H9 (cell line): ENCODE data around the gene ZNF599. TPM values are rescaled to one million over a fixed set of nuclear protein-coding genes. Genes with fewer than 3 reads are reported as not detected.
A peak's percentile ranks its signal among the peaks of the same experiment; 100 is the strongest.

Source experiments
- DNase-seq: peaks from one replicate; pipeline ENCODE4 v3.0.0-alpha.2; 2017
- H2AFZ ChIP-seq: one replicate; pipeline ENCODE4 v1.6.1; 2013; ENCODE audit warnings: mild to moderate bottlenecking, low read length, control low read depth, moderate library complexity
- H2AK5ac ChIP-seq: 2 replicates; pipeline ENCODE4 v1.6.1; 2013; ENCODE audit warnings: low read length, control low read depth, mixed read lengths; ENCODE audit not compliant: insufficient read length
- H2BK120ac ChIP-seq: one replicate; pipeline ENCODE4 v1.6.1; 2013; ENCODE audit warnings: low read depth, mild to moderate bottlenecking, low read length, control low read depth, inconsistent platforms; ENCODE audit not compliant: poor library complexity, severe bottlenecking
- H2BK12ac ChIP-seq: 2 replicates; pipeline ENCODE4 v1.6.1; 2013; ENCODE audit warnings: low read length, control low read depth, mixed read lengths, low read depth; ENCODE audit not compliant: insufficient read length
- H2BK15ac ChIP-seq: 2 replicates; pipeline ENCODE4 v1.6.1; 2013; ENCODE audit warnings: low read depth, low read length, control low read depth
- H2BK20ac ChIP-seq: one replicate; pipeline ENCODE4 v1.6.1; 2013; ENCODE audit warnings: low read depth, mild to moderate bottlenecking, low read length, control low read depth, inconsistent platforms; ENCODE audit not compliant: poor library complexity, severe bottlenecking
- H2BK5ac ChIP-seq: 2 replicates; pipeline ENCODE4 v1.6.1; 2013; ENCODE audit warnings: low read length, control low read depth, mixed read lengths; ENCODE audit not compliant: insufficient read length
- H3K14ac ChIP-seq: 2 replicates; pipeline ENCODE4 v1.6.1; 2013; ENCODE audit warnings: low read length, control low read depth; ENCODE audit not compliant: insufficient read depth
- H3K18ac ChIP-seq: 2 replicates; pipeline ENCODE4 v1.6.1; 2013; ENCODE audit warnings: low read depth, mild to moderate bottlenecking, mixed read lengths, low read length, control low read depth; ENCODE audit not compliant: insufficient read length
- H3K23ac ChIP-seq: 2 replicates; pipeline ENCODE4 v1.6.1; 2013; ENCODE audit warnings: low read length, control low read depth, mixed read lengths, low read depth; ENCODE audit not compliant: insufficient read length
- H3K23me2 ChIP-seq: 2 replicates; pipeline ENCODE4 v1.6.1; 2013; ENCODE audit warnings: low read depth, mild to moderate bottlenecking, mixed read lengths, low read length, control low read depth; ENCODE audit not compliant: insufficient read length, poor library complexity, severe bottlenecking
- H3K27ac ChIP-seq: 2 replicates; pipeline ENCODE4 v1.5.1; 2013; ENCODE audit warnings: low read length, control low read depth, mixed read lengths, low read depth; ENCODE audit not compliant: insufficient read length
- H3K27me3 ChIP-seq: 2 replicates; pipeline ENCODE4 v1.6.1; 2013; ENCODE audit warnings: low read length, control low read depth, inconsistent platforms; ENCODE audit not compliant: insufficient read depth
- H3K4ac ChIP-seq: 2 replicates; pipeline ENCODE4 v1.6.1; 2013; ENCODE audit warnings: low read depth, mild to moderate bottlenecking, control low read depth, inconsistent platforms, low read length, moderate library complexity
- H3K4me1 ChIP-seq: 2 replicates; pipeline ENCODE4 v1.6.1; 2013; ENCODE audit warnings: low read length, control low read depth, inconsistent platforms; ENCODE audit not compliant: insufficient read depth
- H3K4me2 ChIP-seq: 2 replicates; pipeline ENCODE4 v1.6.1; 2013; ENCODE audit warnings: low read length, control low read depth, mixed read lengths; ENCODE audit not compliant: insufficient read length, insufficient read depth
- H3K56ac ChIP-seq: 2 replicates; pipeline ENCODE4 v1.6.1; 2013; ENCODE audit warnings: low read depth, mild to moderate bottlenecking, mixed read lengths, low read length, control low read depth; ENCODE audit not compliant: insufficient read length
- H3K79me1 ChIP-seq: 2 replicates; pipeline ENCODE4 v1.6.1; 2013; ENCODE audit warnings: low read depth, mild to moderate bottlenecking, moderate library complexity, low read length, control low read depth, inconsistent platforms; ENCODE audit not compliant: insufficient read depth, poor library complexity, severe bottlenecking
- H3K79me2 ChIP-seq: 2 replicates; pipeline ENCODE4 v1.6.1; 2013; ENCODE audit warnings: low read length, control low read depth, inconsistent platforms; ENCODE audit not compliant: insufficient read depth
- H3K9ac ChIP-seq: 2 replicates; pipeline ENCODE4 v1.6.1; 2013; ENCODE audit warnings: low read length, control low read depth, mixed read lengths; ENCODE audit not compliant: insufficient read length; ENCODE audit errors: extremely low read depth
- H3K9me3 ChIP-seq: one replicate; pipeline ENCODE4 v1.6.1; 2013; ENCODE audit warnings: low read depth, low read length, inconsistent platforms; ENCODE audit not compliant: control insufficient read depth
- H3T11ph ChIP-seq: one replicate; pipeline ENCODE4 v1.6.1; 2013; ENCODE audit warnings: mild to moderate bottlenecking, low read length, control low read depth, inconsistent platforms
- H4K20me1 ChIP-seq: one replicate; pipeline ENCODE4 v1.6.1; 2013; ENCODE audit not compliant: control insufficient read depth, insufficient read length, insufficient read depth
- H4K5ac ChIP-seq: 2 replicates; pipeline ENCODE4 v1.6.1; 2013; ENCODE audit warnings: low read depth, mild to moderate bottlenecking, mixed read lengths, low read length, control low read depth; ENCODE audit not compliant: insufficient read length
- H4K8ac ChIP-seq: replicated peaks from 2 replicates; pipeline ENCODE4 v1.6.1; 2013; ENCODE audit warnings: low read length, control low read depth, mixed read lengths, low read depth; ENCODE audit not compliant: insufficient read length
- H4K91ac ChIP-seq: 2 replicates; pipeline ENCODE4 v1.6.1; 2013; ENCODE audit warnings: low read depth, mild to moderate bottlenecking, moderate library complexity, mixed read lengths, low read length, control low read depth; ENCODE audit not compliant: insufficient read length
- H3K27ac Mint-ChIP-seq, 3 experiments: 2 replicates in 2 of 3; 3 replicates in 1 of 3; pipeline ENCODE4 v1.8.0; 2020 to 2021; ENCODE audit warnings: mixed read lengths in 3 of 3, mild to moderate bottlenecking in 1 of 3, moderate library complexity in 1 of 3
- H3K27me3 Mint-ChIP-seq: 2 replicates; pipeline ENCODE4 v1.8.0; 2021; ENCODE audit warnings: low read depth, mild to moderate bottlenecking, moderate library complexity, mixed read lengths
- H3K36me3 Mint-ChIP-seq, 3 experiments: 2 replicates in 2 of 3; 3 replicates in 1 of 3; pipeline ENCODE4 v1.8.0; 2020 to 2021; ENCODE audit warnings: low read depth in 3 of 3, mixed read lengths in 3 of 3; ENCODE audit not compliant: insufficient read depth in 1 of 3
- H3K4me1 Mint-ChIP-seq, 2 experiments: 2 replicates each; pipeline ENCODE4 v1.8.0; 2020; ENCODE audit warnings: mixed read lengths in 2 of 2
- H3K4me3 Mint-ChIP-seq, 2 experiments: 2 replicates in 1 of 2; 3 replicates in 1 of 2; pipeline ENCODE4 v1.8.0; 2020 to 2021; ENCODE audit warnings: mild to moderate bottlenecking in 2 of 2, mixed read lengths in 2 of 2, moderate library complexity in 1 of 2
- H3K9me3 Mint-ChIP-seq, 2 experiments: 2 replicates in 1 of 2; 3 replicates in 1 of 2; pipeline ENCODE4 v1.8.0; 2020; ENCODE audit warnings: mild to moderate bottlenecking in 2 of 2, mixed read lengths in 2 of 2, moderate library complexity in 1 of 2
- CTCF ChIP-seq: fragments of 200-600 bp; sonication (generic); conservative IDR thresholded peaks from 3 replicates; pipeline ENCODE4 v1.8.0; 2021; ENCODE audit warnings: antibody characterized with exemption, mild to moderate bottlenecking
- WGBS: extraction: QIAGEN DNeasy Blood & Tissue Kit; methylation state at CpG from one replicate; pipeline ENCODE4 v1.1.7; 2013; ENCODE audit warnings: missing lambda C conversion rate, low lambda C conversion rate, mixed read lengths; ENCODE audit not compliant: insufficient read length; ENCODE audit errors: extremely low coverage; 5-methylcytosine and 5-hydroxymethylcytosine counted together
- total RNA-seq: library from RNA; stranded (reverse); gene quantifications from 2 replicates; pipeline ENCODE4 v1.2.1, GENCODE V29; 2021

ZNF599 gene
- total RNA-seq, 1 experiment from 2014 or later, result 3.9 TPM

GRCh38 chr19:34732612-34733211, 40.3 kb downstream of the ZNF599 start:
- peaks cover 6% of the 10 kb centered on the region for H3K27me3 Mint-ChIP-seq
- H3K4me3 Mint-ChIP-seq, result peak overlapping the region; percentile 73 to 83; a peak in 4 of 5 replicates
- no peak for DNase-seq
- Histone ChIP-seq H3K79me1 (no peaks in the 10 kb centered on the region), H2AFZ (no peak overlapping the region), H4K91ac (no peak overlapping the region), H3K23ac (no peak overlapping the region), H2BK12ac (no peak overlapping the region), H3K27me3 (no peaks in the 10 kb centered on the region), H4K5ac (no peak overlapping the region), H3K4me2 (peak overlapping the region; percentile 98), H3K4ac (no peak overlapping the region), H4K8ac (no peak overlapping the region), H3K23me2 (peaks cover 11% of the 10 kb centered on the region), H3K9me3 (no peaks in the 10 kb centered on the region), H3K56ac (no peak overlapping the region), H2AK5ac (no peak overlapping the region), H2BK20ac (no peak overlapping the region), H2BK15ac (no peak overlapping the region), H3K27ac (no peak overlapping the region), H2BK120ac (no peak overlapping the region), H3K18ac (no peak overlapping the region), H2BK5ac (no peak overlapping the region), H4K20me1 (no peaks in the 10 kb centered on the region), H3K4me1 (no peaks in the 10 kb centered on the region), H3K9ac (no peak overlapping the region), H3K79me2 (no peaks in the 10 kb centered on the region), H3K14ac (no peak overlapping the region), H3T11ph (no peak overlapping the region)
- H3K4me1 Mint-ChIP-seq, result peaks cover 15% of the 10 kb centered on the region in 2 experiments; a peak in 3 of 4 replicates
- peaks cover 0 to 12% (median 8%) of the 10 kb centered on the region in 3 experiments; a peak in 4 of 7 replicates for H3K36me3 Mint-ChIP-seq
- TF ChIP-seq CTCF, result no peak
- H3K27ac Mint-ChIP-seq, result no peak overlapping the region
- H3K9me3 Mint-ChIP-seq, result peaks cover 5 to 15% of the 10 kb centered on the region in 2 experiments
- WGBS, result no CpG with 5 or more reads among the region's 15 CpGs
